T-helper 22 cell (primary cell): Measurements from ENCODE around the gene PNPLA3.
"Not testable (repeated sequence)": the region's sequence is repeated elsewhere in the genome, so short reads cannot be mapped to it uniquely, and the experiment has no call there.

ENCODE experiments used
- DNase-seq: peaks from one replicate; pipeline ENCODE4 v3.0.0-alpha.2; 2020; ENCODE audit warnings: low read depth

The PNPLA3 gene

GRCh38 chr22:43889860-43890253, 33.7 kb upstream of the PNPLA3 start:
- DNase-seq, result no peak

- DNase-seq, result no peak
Observed at GRCh38 chr22:43890901-43891331, 32.7 kb upstream of the PNPLA3 start.

GRCh38 chr22:43891360-43892182, 32.0 kb upstream of the PNPLA3 start, which contains the start of gene PNPLA5:
TSS of gene PNPLA5 (minus strand) at chr22:43892013. CDS start at chr22:43891880, 133 bp downstream.
- DNase-seq, result no peak

- no peak for DNase-seq
Observed at GRCh38 chr22:43892183-43892894, 31.3 kb upstream of the PNPLA3 start.

- no peak for DNase-seq
Observed at GRCh38 chr22:43893266-43893665, 30.3 kb upstream of the PNPLA3 start.

- DNase-seq, result no peak
Observed at GRCh38 chr22:43894122-43894521, 29.5 kb upstream of the PNPLA3 start.

GRCh38 chr22:43895986-43896645, 27.5 kb upstream of the PNPLA3 start:
- no peak for DNase-seq

- no peak for DNase-seq
Observed at GRCh38 chr22:43897751-43898261, 25.8 kb upstream of the PNPLA3 start.

- DNase-seq, result no peak
Observed at GRCh38 chr22:43900206-43900605, 23.4 kb upstream of the PNPLA3 start.

GRCh38 chr22:43901976-43902643, 21.5 kb upstream of the PNPLA3 start:
- no peak for DNase-seq

- DNase-seq, result not testable (repeated sequence)
Observed at GRCh38 chr22:43903033-43903432, 20.6 kb upstream of the PNPLA3 start.

GRCh38 chr22:43904412-43904811, 19.2 kb upstream of the PNPLA3 start:
- not testable (repeated sequence) for DNase-seq

- no peak for DNase-seq
Observed at GRCh38 chr22:43905681-43906080, 17.9 kb upstream of the PNPLA3 start.

- no peak for DNase-seq
Observed at GRCh38 chr22:43909708-43910107, 13.9 kb upstream of the PNPLA3 start.

- DNase-seq, result no peak
Observed at GRCh38 chr22:43910178-43910695, 13.4 kb upstream of the PNPLA3 start.

GRCh38 chr22:43911351-43911750, 12.3 kb upstream of the PNPLA3 start:
- DNase-seq, result no peak

- no peak for DNase-seq
Observed at GRCh38 chr22:43917521-43917920, 6.1 kb upstream of the PNPLA3 start.

GRCh38 chr22:43919106-43919973, 4.3 kb upstream of the PNPLA3 start:
- no peak for DNase-seq

GRCh38 chr22:43921370-43921769, 2.2 kb upstream of the PNPLA3 start:
- DNase-seq, result no peak

GRCh38 chr22:43922123-43922522, 1.5 kb upstream of the PNPLA3 start:
- no peak for DNase-seq

GRCh38 chr22:43923191-43923590, 414 bp upstream of the PNPLA3 start:
- no peak for DNase-seq
